GM12874 (cell line): ENCODE data around the gene UBFD1.
A peak's percentile ranks its signal among the peaks of the same experiment; 100 is the strongest.

Experiments
- CTCF ChIP-seq: IDR thresholded peaks from 2 replicates; pipeline ENCODE4 v1.5.1; 2011; ENCODE audit warnings: low read depth, mild to moderate bottlenecking, control low read depth, low read length, moderate library complexity; ENCODE audit not compliant: insufficient read depth

The UBFD1 gene

GRCh38 chr16:23584186-23585076 lies 26.9 kb downstream of the UBFD1 start:
- TF ChIP-seq CTCF, result no peak

- no peak for TF ChIP-seq CTCF
These were observed 30.2 kb downstream of the UBFD1 start for GRCh38 chr16:23587726-23588125.

GRCh38 chr16:23590181-23590580 lies 32.7 kb downstream of the UBFD1 start:
- no peak for TF ChIP-seq CTCF

- TF ChIP-seq CTCF, result no peak
These were observed 36.7 kb downstream of the UBFD1 start for GRCh38 chr16:23594186-23594585.

GRCh38 chr16:23595246-23595950 lies 37.9 kb downstream of the UBFD1 start:
- no peak for TF ChIP-seq CTCF

GRCh38 chr16:23595951-23596720 lies 38.6 kb downstream of the UBFD1 start, which contains the start of gene NDUFAB1:
Gene NDUFAB1 (minus strand): TSS chr16:23596316. CDS start chr16:23596290, 26 bp downstream.
- peak; percentile 99 for TF ChIP-seq CTCF
